ENCODE data around the gene ADGRG6.

ADGRG6 gene

DNA sequence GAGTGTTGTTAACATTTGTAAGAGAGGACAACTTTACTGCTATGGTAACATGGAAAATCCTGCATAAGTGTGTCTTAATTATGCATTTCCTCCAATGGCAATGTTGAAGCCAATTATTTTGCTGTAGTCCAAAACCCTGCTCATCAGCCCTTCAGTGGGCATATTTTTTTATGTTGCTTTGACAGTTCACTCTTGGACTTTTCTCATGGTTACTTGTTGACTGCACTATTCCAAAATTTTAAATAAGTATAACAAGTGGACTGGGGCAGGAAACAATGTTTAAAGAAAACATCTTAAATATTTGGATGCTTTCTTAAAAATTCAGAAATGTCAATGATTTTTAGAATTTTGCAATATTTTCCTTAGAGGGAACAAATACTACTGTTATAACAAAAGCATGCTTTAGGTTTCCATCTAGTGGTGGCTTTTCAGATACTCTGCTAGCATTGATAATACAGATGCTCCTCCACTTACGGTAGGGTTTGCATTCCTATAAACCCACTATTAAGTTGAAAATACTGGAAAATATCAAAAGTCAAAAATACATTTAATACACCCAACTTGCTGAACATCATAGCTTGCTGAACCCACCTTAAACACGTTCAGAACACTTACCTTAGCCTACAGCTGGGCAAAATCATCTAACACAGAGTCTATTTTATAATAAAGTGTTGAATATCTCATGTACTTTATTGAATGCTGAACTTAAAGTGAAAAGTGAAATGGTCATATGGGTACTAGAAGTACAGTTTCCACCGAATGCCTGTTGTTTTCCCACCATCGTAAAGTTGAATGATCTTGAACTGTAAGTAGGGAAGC, 86.4 kb downstream of the ADGRG6 start:
- Histone ChIP-seq H3K4me3 (ENCODE audit: low read length) (no peak overlapping the region), H3K27me3 (ENCODE audit: control insufficient read depth, insufficient read depth, low read length) (no peaks in the 10 kb centered on the region), H3K9me3 (ENCODE audit: control insufficient read depth, low read length) (no peaks in the 10 kb centered on the region), H3K4me1 (ENCODE audit: control insufficient read depth, insufficient read depth, low read length) (no peaks in the 10 kb centered on the region), H3K9ac (ENCODE audit: low read length) (no peak overlapping the region), H3K36me3 (ENCODE audit: control insufficient read depth, insufficient read depth, low read length) (no peaks in the 10 kb centered on the region)

DNA sequence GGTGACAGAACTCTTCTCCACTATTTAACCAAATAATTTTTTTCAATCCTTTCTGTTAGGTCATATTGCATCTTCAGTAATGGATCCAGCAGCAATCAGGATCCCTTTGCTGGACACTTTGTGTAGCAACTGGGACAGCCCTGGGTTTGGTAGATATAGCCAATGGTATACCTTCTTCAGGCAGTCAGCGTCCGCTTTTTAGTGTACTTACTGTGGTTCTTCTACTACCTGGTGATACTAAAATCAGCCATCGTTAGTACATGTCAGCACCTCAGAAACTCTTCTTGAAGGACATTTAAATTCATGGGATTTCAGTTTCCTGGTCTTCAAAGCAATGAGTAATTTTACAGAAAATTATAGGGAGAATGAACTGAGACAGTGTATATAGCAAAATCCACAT, 93.5 kb downstream of the ADGRG6 start:
- no peaks in the 10 kb centered on the region for H3K36me3 ChIP-seq (ENCODE audit: control insufficient read depth, insufficient read depth, low read length)
- H3K27me3 ChIP-seq (ENCODE audit: control insufficient read depth, insufficient read depth, low read length): no peaks in the 10 kb centered on the region

DNA sequence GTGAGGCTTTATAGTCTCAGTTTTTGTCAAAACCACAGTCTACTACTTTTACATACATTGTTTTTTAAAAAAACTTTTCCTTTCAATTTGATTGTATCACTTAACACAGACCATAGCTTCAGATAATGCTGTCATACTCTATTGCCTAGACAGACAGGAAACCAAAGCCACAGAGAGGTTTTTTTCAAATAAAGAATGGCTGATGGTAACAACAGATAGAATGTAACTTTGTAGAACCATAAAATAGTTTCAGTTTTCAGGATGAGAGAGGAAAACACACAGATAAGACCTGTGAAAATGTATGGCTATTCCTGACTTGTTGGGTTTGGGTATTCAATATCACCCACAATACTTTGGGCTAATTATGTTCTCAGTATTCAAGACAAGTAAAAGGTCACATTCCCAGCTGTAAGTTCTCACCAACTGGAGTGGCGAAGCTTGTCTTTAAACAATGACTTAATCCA, 94.0 kb downstream of the ADGRG6 start:
- Histone ChIP-seq H3K9ac (ENCODE audit: low read length) (no peak overlapping the region), H3K4me3 (ENCODE audit: low read length) (no peak overlapping the region), H3K36me3 (ENCODE audit: control insufficient read depth, insufficient read depth, low read length) (no peaks in the 10 kb centered on the region), H3K4me1 (ENCODE audit: control insufficient read depth, insufficient read depth, low read length) (peaks cover 10% of the 10 kb centered on the region), H3K9me3 (ENCODE audit: control insufficient read depth, low read length) (no peaks in the 10 kb centered on the region), H3K27me3 (ENCODE audit: control insufficient read depth, insufficient read depth, low read length) (no peaks in the 10 kb centered on the region)

More for the DNA sequence above, 93.5 kb downstream of the ADGRG6 start:
- Histone ChIP-seq H3K9ac (ENCODE audit: low read length) (no peak overlapping the region), H3K9me3 (ENCODE audit: control insufficient read depth, low read length) (no peaks in the 10 kb centered on the region), H3K4me3 (ENCODE audit: low read length) (no peak overlapping the region), H3K4me1 (ENCODE audit: control insufficient read depth, insufficient read depth, low read length) (peaks cover 5% of the 10 kb centered on the region)

DNA sequence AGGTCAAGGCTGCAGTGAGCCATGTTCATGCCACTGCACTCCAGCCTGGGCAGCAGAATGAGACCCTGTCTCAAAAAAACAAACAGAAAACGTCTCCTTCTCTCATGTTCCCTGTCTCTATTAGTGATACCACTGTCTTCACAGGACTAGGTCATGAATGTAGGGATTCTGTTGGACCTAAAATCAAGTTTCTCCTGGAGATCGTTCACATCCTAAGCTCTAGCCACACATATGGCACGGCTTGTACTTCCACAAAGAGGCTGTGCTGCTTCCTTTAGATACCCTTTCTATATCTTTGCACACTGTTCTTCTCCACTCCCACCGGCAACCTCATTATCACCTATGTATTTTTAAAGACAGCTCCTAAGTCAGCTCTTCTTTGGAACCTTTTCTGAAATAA, 96.5 kb downstream of the ADGRG6 start:
- Histone ChIP-seq H3K9me3 (ENCODE audit: control insufficient read depth, low read length) (no peaks in the 10 kb centered on the region), H3K4me1 (ENCODE audit: control insufficient read depth, insufficient read depth, low read length) (peaks cover 13% of the 10 kb centered on the region), H3K9ac (ENCODE audit: low read length) (no peak overlapping the region), H3K27me3 (ENCODE audit: control insufficient read depth, insufficient read depth, low read length) (no peaks in the 10 kb centered on the region), H3K4me3 (ENCODE audit: low read length) (no peak overlapping the region), H3K36me3 (ENCODE audit: control insufficient read depth, insufficient read depth, low read length) (no peaks in the 10 kb centered on the region)

DNA sequence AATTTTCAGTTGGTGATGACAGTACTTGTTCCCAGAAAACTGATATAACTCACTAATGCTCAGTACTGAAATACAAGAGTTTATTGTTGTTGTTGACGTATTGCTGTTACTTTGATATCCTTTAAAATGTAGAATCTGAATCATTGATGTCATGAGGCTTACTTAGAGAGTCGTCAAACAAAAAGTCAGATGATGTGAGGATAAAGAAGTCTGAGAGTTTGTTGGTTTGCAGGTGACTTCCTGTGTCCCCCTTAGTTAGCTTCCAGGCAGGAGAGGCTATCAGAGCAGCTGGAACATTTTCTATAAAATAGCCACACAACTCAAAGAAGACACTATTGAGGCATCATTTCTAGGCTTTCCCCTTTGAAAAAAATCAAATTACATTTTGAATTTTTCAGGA, 97.9 kb downstream of the ADGRG6 start:
- Histone ChIP-seq H3K36me3 (ENCODE audit: control insufficient read depth, insufficient read depth, low read length) (no peaks in the 10 kb centered on the region), H3K9ac (ENCODE audit: low read length) (no peak overlapping the region), H3K9me3 (ENCODE audit: control insufficient read depth, low read length) (no peaks in the 10 kb centered on the region), H3K4me1 (ENCODE audit: control insufficient read depth, insufficient read depth, low read length) (peaks cover 13% of the 10 kb centered on the region), H3K27me3 (ENCODE audit: control insufficient read depth, insufficient read depth, low read length) (no peaks in the 10 kb centered on the region), H3K4me3 (ENCODE audit: low read length) (no peak overlapping the region)

DNA sequence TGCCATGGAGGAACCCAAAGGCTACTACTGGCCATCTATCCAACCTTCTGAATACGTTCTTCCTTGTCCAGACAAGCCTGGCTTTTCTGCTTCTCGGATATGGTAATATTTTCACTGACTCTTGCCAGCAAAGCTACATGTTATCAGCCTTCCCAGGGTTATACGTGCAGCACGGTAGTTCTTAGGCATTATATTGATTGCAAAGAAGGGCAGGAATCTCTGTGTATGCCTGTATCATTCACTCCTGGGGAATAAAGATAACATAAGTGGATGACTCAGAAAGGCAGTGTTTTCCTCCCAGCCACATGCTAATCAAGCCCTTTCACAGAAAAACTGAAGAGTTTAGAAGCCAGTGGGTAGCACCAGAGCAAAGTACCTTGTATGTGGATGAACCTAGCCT, 98.7 kb downstream of the ADGRG6 start:
- Histone ChIP-seq H3K36me3 (ENCODE audit: control insufficient read depth, insufficient read depth, low read length) (no peaks in the 10 kb centered on the region), H3K9me3 (ENCODE audit: control insufficient read depth, low read length) (no peaks in the 10 kb centered on the region)

DNA sequence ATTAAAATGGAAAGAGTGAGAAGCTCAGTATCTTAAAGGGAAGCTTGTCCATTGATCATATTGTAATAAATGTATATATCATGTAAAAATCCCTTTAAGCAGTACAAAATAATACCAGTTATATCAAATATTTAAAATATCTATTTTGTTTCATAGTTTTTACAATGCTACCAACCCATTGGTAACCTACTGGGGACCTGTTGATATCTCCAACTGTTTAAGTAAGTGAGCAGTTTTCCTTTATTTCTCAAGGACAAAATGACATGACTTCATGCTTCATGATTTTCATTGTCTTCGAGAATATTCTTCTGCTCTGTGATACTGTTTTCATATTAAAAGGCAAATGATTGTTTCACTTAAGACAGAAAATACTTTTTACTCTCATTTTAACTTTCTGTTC, 100.0 kb downstream of the ADGRG6 start:
- Histone ChIP-seq H3K27me3 (ENCODE audit: control insufficient read depth, insufficient read depth, low read length) (no peaks in the 10 kb centered on the region), H3K36me3 (ENCODE audit: control insufficient read depth, insufficient read depth, low read length) (no peaks in the 10 kb centered on the region), H3K9ac (ENCODE audit: low read length) (no peak overlapping the region), H3K9me3 (ENCODE audit: control insufficient read depth, low read length) (no peaks in the 10 kb centered on the region), H3K4me1 (ENCODE audit: control insufficient read depth, insufficient read depth, low read length) (peaks cover 13% of the 10 kb centered on the region), H3K4me3 (ENCODE audit: low read length) (no peak overlapping the region)

More for the DNA sequence above, 98.7 kb downstream of the ADGRG6 start:
- Histone ChIP-seq H3K4me3 (ENCODE audit: low read length) (no peak overlapping the region), H3K9ac (ENCODE audit: low read length) (no peak overlapping the region), H3K27me3 (ENCODE audit: control insufficient read depth, insufficient read depth, low read length) (no peaks in the 10 kb centered on the region), H3K4me1 (ENCODE audit: control insufficient read depth, insufficient read depth, low read length) (peaks cover 13% of the 10 kb centered on the region)

DNA sequence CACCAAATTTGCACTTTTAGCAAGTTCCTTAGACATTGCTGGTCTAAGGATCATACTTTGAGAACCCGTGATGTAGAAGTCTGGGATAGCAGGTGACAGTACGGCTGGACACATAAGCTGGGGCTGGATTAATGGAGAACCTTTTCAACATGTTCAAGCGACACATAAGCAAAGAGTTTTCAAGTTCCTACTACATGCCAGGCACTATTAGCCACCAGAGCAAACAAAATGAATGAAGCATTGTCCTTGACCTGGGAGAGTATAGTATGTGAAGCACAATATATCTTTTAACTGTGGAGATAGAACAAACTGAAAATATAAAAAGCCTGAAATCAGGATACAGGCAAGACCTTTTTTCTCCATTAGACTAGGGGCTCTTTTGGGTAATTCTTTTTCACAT, 102.9 kb downstream of the ADGRG6 start:
- Histone ChIP-seq H3K9ac (ENCODE audit: low read length) (no peak overlapping the region), H3K36me3 (ENCODE audit: control insufficient read depth, insufficient read depth, low read length) (no peaks in the 10 kb centered on the region), H3K27me3 (ENCODE audit: control insufficient read depth, insufficient read depth, low read length) (no peaks in the 10 kb centered on the region), H3K4me3 (ENCODE audit: low read length) (no peak overlapping the region), H3K9me3 (ENCODE audit: control insufficient read depth, low read length) (no peaks in the 10 kb centered on the region), H3K4me1 (ENCODE audit: control insufficient read depth, insufficient read depth, low read length) (peaks cover 8% of the 10 kb centered on the region)

DNA sequence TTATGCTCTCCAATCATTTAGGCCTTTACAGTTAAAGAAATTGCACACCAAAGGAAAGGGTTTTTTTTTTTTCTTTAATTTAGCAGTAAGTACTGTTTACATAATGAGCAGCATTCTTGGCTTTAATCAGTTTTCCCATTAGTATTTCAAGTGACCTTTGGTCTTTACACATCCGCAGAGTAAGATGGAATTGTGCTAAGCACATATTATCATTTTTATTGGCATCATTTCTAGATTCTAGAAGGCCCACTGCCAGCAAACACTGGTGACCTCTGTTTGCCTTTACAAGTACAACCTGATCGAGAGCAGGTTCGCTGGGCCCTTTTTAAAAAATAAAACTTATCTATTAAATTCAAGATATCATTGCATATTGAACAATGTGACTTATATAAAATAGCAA, 104.3 kb downstream of the ADGRG6 start:
- H3K9ac ChIP-seq (ENCODE audit: low read length): no peak overlapping the region
- H3K9me3 ChIP-seq (ENCODE audit: control insufficient read depth, low read length): no peaks in the 10 kb centered on the region
- H3K4me1 ChIP-seq (ENCODE audit: control insufficient read depth, insufficient read depth, low read length): peaks cover under 1% of the 10 kb centered on the region
- no peaks in the 10 kb centered on the region for H3K27me3 ChIP-seq (ENCODE audit: control insufficient read depth, insufficient read depth, low read length)
- H3K36me3 ChIP-seq (ENCODE audit: control insufficient read depth, insufficient read depth, low read length): no peaks in the 10 kb centered on the region
- H3K4me3 ChIP-seq (ENCODE audit: low read length): no peak overlapping the region

DNA sequence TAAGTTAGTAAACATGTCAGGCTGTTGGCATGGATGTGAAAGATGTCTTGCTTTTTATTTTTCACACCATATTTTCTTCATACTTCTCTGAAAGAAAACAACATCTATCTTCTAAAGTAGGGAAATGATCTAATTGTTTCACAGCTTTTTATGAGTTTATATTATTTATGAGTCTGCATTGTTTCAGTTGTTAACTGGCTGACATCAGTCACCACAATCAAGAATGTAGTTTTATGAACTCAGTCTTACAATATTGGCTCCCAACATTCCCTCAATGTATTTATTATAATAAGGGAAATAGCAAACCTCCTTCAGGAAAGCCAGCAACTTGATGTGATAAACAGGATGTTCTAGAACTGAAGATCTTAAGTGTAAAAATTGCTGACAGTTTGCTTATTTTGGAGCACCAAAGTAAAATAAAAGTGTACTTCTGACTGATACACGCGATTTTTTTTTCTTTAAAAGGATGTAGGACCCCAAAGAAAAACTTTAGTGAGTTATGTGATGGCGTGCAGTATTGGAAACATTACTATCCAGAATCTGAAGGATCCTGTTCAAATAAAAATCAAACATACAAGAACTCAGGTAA, 106.0 kb downstream of the ADGRG6 start:
- no peak overlapping the region for H3K9ac ChIP-seq (ENCODE audit: low read length)

DNA sequence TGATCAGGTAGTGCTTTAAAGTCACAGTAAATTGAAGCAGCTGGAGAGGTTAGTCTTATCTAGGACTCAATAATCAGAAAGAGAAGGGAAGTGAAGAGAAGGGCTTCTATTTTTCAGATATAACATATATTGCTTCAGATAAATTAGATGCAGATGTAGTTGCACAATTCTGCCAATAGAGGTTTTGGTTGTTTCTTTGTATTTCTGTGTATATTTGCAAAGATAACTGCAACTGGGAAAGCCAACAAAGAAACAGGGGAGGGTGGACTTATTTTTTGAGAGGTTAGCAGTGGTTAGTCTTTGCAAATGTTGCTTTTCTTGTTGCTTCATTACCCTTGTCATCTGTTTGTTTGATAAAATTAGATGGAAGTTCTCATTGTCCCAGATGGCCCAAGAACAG, 106.6 kb downstream of the ADGRG6 start:
- H3K36me3 ChIP-seq (ENCODE audit: control insufficient read depth, insufficient read depth, low read length): no peaks in the 10 kb centered on the region
- H3K9ac ChIP-seq (ENCODE audit: low read length): no peak overlapping the region
- no peaks in the 10 kb centered on the region for H3K9me3 ChIP-seq (ENCODE audit: control insufficient read depth, low read length)
- no peaks in the 10 kb centered on the region for H3K4me1 ChIP-seq (ENCODE audit: control insufficient read depth, insufficient read depth, low read length)
- no peaks in the 10 kb centered on the region for H3K27me3 ChIP-seq (ENCODE audit: control insufficient read depth, insufficient read depth, low read length)
- no peak overlapping the region for H3K4me3 ChIP-seq (ENCODE audit: low read length)

More for the DNA sequence above, 106.0 kb downstream of the ADGRG6 start:
- Histone ChIP-seq H3K4me1 (ENCODE audit: control insufficient read depth, insufficient read depth, low read length) (no peaks in the 10 kb centered on the region), H3K27me3 (ENCODE audit: control insufficient read depth, insufficient read depth, low read length) (no peaks in the 10 kb centered on the region), H3K36me3 (ENCODE audit: control insufficient read depth, insufficient read depth, low read length) (no peaks in the 10 kb centered on the region), H3K4me3 (ENCODE audit: low read length) (no peak overlapping the region), H3K9me3 (ENCODE audit: control insufficient read depth, low read length) (no peaks in the 10 kb centered on the region)

DNA sequence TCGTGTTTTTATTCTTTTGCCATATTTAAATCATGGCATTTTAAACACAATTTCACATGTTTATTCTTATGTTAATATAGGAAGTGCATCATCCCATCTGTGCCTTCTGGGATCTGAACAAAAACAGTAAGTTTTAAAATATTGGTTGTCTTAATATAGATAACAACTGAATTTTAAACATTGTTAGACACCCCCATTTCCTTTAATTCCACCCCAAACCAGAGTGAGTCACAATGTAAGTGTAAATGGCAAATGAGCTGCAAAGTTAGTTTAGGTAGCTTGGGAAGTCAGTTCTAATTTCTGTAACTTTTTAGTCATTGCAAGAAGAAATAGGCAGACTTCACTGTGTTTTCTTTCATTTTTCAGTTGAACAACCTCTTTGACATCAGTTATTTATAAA, 108.0 kb downstream of the ADGRG6 start:
- Histone ChIP-seq H3K27me3 (ENCODE audit: control insufficient read depth, insufficient read depth, low read length) (no peaks in the 10 kb centered on the region), H3K4me1 (ENCODE audit: control insufficient read depth, insufficient read depth, low read length) (no peaks in the 10 kb centered on the region), H3K36me3 (ENCODE audit: control insufficient read depth, insufficient read depth, low read length) (no peaks in the 10 kb centered on the region), H3K4me3 (ENCODE audit: low read length) (no peak overlapping the region), H3K9me3 (ENCODE audit: control insufficient read depth, low read length) (no peaks in the 10 kb centered on the region), H3K9ac (ENCODE audit: low read length) (no peak overlapping the region)
